ENCODE measurements around the gene PREB.

The PREB gene

GRCh38 chr2:27155069-27155520 lies 20.7 kb upstream of the PREB start:
- Histone ChIP-seq H4K20me1 (ENCODE audit: control insufficient read depth, insufficient read depth, low read depth, low read length) (no peaks in the 10 kb centered on the region), H3K9me2 (replicated peaks; ENCODE audit: control insufficient read depth, low read length) (no peaks in the 10 kb centered on the region), H3K79me2 (ENCODE audit: control insufficient read depth, low read length) (no peaks in the 10 kb centered on the region), H3K27me3 (ENCODE audit: control insufficient read depth, low read length) (no peaks in the 10 kb centered on the region), H3K4me1 (ENCODE audit: control insufficient read depth, low read length) (no peaks in the 10 kb centered on the region), H3K4me2 (ENCODE audit: low read length) (no peak overlapping the region), H3K27ac (ENCODE audit: low read depth, low read length) (no peak overlapping the region), H3K9me3 (ENCODE audit: control insufficient read depth, insufficient read depth, low read length) (no peaks in the 10 kb centered on the region), H3F3A (ENCODE audit: control insufficient read depth, insufficient read depth) (no peaks in the 10 kb centered on the region; the same call in 1 of the 2 replicates), H3K36me3 (ENCODE audit: control insufficient read depth, low read length) (no peaks in the 10 kb centered on the region), H3K4me3 (ENCODE audit: low read length) (no peak overlapping the region)
- no peak for TF ChIP-seq EZH2phosphoT487 (IDR thresholded peaks at IDR 0.05; ENCODE audit: borderline replicate concordance, low read length)
- TF ChIP-seq CTCF (IDR thresholded peaks at IDR 0.05; ENCODE audit: low read depth, low read length, poor library complexity, severe bottlenecking): no peak

- no peak overlapping the region for H3K27ac ChIP-seq (ENCODE audit: low read depth, low read length)
- H3F3A ChIP-seq (ENCODE audit: control insufficient read depth, insufficient read depth): no peaks in the 10 kb centered on the region; the same call in 1 of the 2 replicates
- no peaks in the 10 kb centered on the region for H3K36me3 ChIP-seq (ENCODE audit: control insufficient read depth, low read length)
- H3K27me3 ChIP-seq (ENCODE audit: control insufficient read depth, low read length): no peaks in the 10 kb centered on the region
- H4K20me1 ChIP-seq (ENCODE audit: control insufficient read depth, insufficient read depth, low read depth, low read length): no peaks in the 10 kb centered on the region
- no peaks in the 10 kb centered on the region for H3K4me1 ChIP-seq (ENCODE audit: control insufficient read depth, low read length)
- no peak overlapping the region for H3K4me2 ChIP-seq (ENCODE audit: low read length)
- H3K9me3 ChIP-seq (ENCODE audit: control insufficient read depth, insufficient read depth, low read length): no peaks in the 10 kb centered on the region
- no peak overlapping the region for H3K4me3 ChIP-seq (ENCODE audit: low read length)
- no peaks in the 10 kb centered on the region for H3K79me2 ChIP-seq (ENCODE audit: control insufficient read depth, low read length)
- no peak for TF ChIP-seq CTCF (IDR thresholded peaks at IDR 0.05; ENCODE audit: low read depth, low read length, poor library complexity, severe bottlenecking)
- TF ChIP-seq EZH2phosphoT487 (IDR thresholded peaks at IDR 0.05; ENCODE audit: borderline replicate concordance, low read length): no peak
- no peaks in the 10 kb centered on the region for H3K9me2 ChIP-seq (replicated peaks; ENCODE audit: control insufficient read depth, low read length)
Measured at GRCh38 chr2:27154488-27154887, 20.1 kb upstream of the PREB start.

GRCh38 chr2:27152796-27153464 lies 18.5 kb upstream of the PREB start:
- Histone ChIP-seq H3K27me3 (ENCODE audit: control insufficient read depth, low read length) (no peaks in the 10 kb centered on the region), H3F3A (ENCODE audit: control insufficient read depth, insufficient read depth) (no peaks in the 10 kb centered on the region; the same call in 1 of the 2 replicates), H3K9me2 (replicated peaks; ENCODE audit: control insufficient read depth, low read length) (no peaks in the 10 kb centered on the region), H3K4me2 (ENCODE audit: low read length) (no peak overlapping the region), H3K36me3 (ENCODE audit: control insufficient read depth, low read length) (no peaks in the 10 kb centered on the region), H4K20me1 (ENCODE audit: control insufficient read depth, insufficient read depth, low read depth, low read length) (no peaks in the 10 kb centered on the region), H3K4me3 (ENCODE audit: low read length) (no peak overlapping the region), H3K9me3 (ENCODE audit: control insufficient read depth, insufficient read depth, low read length) (no peaks in the 10 kb centered on the region), H3K4me1 (ENCODE audit: control insufficient read depth, low read length) (no peaks in the 10 kb centered on the region), H3K79me2 (ENCODE audit: control insufficient read depth, low read length) (no peaks in the 10 kb centered on the region), H3K27ac (ENCODE audit: low read depth, low read length) (no peak overlapping the region)
- TF ChIP-seq CTCF (IDR thresholded peaks at IDR 0.05; ENCODE audit: low read depth, low read length, poor library complexity, severe bottlenecking): no peak
- TF ChIP-seq EZH2phosphoT487 (IDR thresholded peaks at IDR 0.05; ENCODE audit: borderline replicate concordance, low read length): no peak
